ENCODE measurements around the gene TFCP2L1.
"Not testable (repeated sequence)": the region's sequence is repeated elsewhere in the genome, so short reads cannot be mapped to it uniquely, and the experiment has no call there.

The TFCP2L1 gene

DNA sequence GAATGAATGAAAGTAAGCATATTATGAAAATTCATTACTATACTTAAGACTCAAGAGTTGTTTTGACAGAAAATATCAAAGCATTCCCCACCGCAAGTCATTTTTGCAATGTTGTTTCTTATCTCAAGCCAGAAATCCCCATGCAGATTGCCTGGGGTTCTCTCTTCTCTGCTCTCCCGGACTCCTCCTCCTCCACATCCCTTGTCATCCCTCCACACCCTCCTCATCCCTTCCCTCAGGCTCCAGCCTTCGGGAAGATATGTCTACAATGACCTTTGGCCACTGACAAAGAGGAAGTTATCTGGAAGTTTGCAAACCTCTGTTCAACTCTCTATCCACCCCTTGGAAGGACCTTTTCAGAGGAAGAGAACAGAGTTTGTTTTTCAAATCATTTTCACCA is 11.9 kb downstream of the TFCP2L1 start:
- H3K4me3 ChIP-seq (ENCODE audit: low read depth, low read length): no peak overlapping the region
- ChIA-PET CTCF (no interaction called here), POLR2A (no interaction called here)
- TF ChIP-seq, protein P1, sequence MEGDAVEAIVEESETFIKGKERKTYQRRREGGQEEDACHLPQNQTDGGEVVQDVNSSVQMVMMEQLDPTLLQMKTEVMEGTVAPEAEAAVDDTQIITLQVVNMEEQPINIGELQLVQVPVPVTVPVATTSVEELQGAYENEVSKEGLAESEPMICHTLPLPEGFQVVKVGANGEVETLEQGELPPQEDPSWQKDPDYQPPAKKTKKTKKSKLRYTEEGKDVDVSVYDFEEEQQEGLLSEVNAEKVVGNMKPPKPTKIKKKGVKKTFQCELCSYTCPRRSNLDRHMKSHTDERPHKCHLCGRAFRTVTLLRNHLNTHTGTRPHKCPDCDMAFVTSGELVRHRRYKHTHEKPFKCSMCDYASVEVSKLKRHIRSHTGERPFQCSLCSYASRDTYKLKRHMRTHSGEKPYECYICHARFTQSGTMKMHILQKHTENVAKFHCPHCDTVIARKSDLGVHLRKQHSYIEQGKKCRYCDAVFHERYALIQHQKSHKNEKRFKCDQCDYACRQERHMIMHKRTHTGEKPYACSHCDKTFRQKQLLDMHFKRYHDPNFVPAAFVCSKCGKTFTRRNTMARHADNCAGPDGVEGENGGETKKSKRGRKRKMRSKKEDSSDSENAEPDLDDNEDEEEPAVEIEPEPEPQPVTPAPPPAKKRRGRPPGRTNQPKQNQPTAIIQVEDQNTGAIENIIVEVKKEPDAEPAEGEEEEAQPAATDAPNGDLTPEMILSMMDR (IDR thresholded peaks at IDR 0.05; ENCODE audit: insufficient read depth, low read length, missing control alignments): no peak
- DNase-seq (ENCODE audit: low read depth, low spot score): no peak

DNA sequence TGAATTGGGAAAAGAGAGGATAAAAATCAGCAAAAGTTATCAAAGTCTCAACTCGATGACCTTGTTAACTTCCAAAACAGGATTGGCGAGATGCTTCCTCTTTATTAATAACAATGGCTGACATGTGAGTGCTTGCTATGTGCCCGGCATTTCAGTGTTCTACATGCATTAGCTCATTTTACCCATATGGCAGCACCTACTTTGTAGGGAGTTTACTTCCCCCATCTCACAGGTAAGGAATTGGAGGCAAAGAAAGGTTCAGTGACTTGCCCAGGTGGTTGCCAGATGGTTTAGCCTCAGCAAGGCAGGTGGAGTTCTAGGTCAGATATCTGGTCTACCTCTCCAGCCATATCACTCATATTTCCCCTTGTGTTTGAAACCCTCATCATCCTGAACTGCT is 12.4 kb downstream of the TFCP2L1 start:
- POLR2A ChIA-PET: no interaction called here
- CTCF ChIA-PET: no interaction called here
- TF ChIP-seq, protein P1 (IDR thresholded peaks at IDR 0.05; ENCODE audit: insufficient read depth, low read length, missing control alignments): no peak

DNA sequence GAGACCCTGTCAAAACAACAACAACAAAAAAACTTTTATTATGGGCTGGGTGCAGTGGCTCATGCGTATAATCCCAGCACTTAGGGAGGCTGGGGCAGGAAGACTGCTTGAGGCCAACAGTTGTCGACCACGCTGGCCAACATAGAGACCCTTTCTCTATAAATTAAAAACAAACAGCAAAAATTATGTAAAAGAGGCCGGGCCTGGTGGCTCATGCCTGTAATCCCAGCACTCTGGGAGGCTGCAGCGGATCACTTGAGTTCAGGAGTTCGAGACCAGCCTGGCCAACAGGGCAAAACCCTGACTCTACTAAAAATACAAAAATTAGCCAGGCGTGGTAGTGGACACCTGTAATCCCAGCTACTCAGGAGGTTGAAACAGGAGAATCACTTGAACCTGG is 15.6 kb downstream of the TFCP2L1 start:
- CTCF ChIA-PET; DNase-seq (ENCODE audit: low read depth, low spot score): not testable (repeated sequence)

More for the DNA sequence above, 12.4 kb downstream of the TFCP2L1 start:
- no peak for DNase-seq (ENCODE audit: low read depth, low spot score)
- H3K4me3 ChIP-seq (ENCODE audit: low read depth, low read length): no peak overlapping the region

DNA sequence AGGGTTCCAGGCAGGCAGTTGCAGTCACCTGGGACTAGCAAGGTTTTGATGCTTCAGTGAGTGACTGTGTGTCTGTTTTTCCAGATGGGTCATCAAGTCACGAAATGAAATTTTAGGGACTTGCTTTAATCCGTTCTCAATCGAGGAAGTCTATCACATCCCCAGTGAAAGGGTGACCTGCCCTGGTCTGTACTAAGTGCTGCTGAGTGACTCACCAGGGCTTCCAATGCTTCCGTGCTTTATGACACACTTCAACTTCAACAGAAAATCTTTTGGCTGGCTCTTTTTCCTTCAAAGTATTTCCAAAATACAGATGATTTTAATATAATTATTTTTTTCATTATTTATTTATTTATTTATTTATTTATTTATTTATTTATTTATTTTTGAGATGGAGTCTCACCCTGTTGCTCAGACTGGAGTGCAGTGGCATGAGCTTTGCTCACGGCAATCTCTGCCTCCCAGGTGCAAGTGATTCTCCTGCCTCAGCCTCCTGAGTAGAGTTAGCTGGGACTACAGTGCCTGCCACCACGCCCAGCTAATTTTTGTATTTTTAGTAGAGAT is 18.4 kb downstream of the TFCP2L1 start:
- no peak overlapping the region for H3K4me3 ChIP-seq (ENCODE audit: low read depth, low read length)
- ChIA-PET CTCF (no interaction called here), POLR2A (no interaction called here)
- TF ChIP-seq, protein P1 (IDR thresholded peaks at IDR 0.05; ENCODE audit: insufficient read depth, low read length, missing control alignments): no peak
- no peak for DNase-seq (ENCODE audit: low read depth, low spot score)

More for the DNA sequence above, 15.6 kb downstream of the TFCP2L1 start:
- POLR2A ChIA-PET; H3K4me3 ChIP-seq (ENCODE audit: low read depth, low read length): not testable (repeated sequence)

DNA sequence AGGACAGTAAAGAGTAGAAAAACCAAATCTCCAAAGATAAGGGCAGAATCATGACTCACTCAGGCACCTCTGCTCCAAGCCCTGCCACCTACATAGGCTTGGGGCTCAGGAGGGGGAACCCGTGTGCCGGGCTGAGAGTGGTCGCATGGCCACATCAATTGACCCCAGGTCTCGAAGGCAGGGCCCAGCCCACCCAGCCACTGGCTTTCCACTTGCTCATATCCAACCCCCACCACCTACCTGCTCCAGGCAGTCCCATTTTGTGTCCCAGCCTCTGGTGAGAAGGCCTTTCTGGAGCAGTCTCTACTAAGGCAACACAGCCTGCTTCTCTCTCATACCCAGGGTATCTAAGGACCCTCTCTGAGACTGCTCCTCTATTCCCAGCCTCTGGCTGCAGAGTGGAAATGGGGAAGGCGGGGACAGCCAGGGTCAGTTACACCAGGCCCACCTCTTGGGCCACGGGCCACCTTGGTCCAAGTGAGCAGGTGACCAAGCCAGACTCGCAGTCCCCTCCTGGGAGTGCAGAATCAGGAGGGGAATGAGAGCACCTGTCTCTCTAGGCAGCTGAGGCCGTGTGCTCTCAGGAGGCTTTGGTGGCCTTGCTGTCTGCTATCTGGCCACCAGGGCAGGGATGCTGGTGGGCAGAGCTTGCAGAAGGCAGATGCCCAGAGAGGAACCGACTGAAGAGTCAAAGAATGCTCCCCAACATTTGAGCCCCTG is 20.8 kb downstream of the TFCP2L1 start:
- POLR2A ChIA-PET: no interaction called here
- TF ChIP-seq, protein P1 (IDR thresholded peaks at IDR 0.05; ENCODE audit: insufficient read depth, low read length, missing control alignments): no peak
- H3K4me3 ChIP-seq (ENCODE audit: low read depth, low read length): no peak overlapping the region
- no peak for DNase-seq (ENCODE audit: low read depth, low spot score)
- CTCF ChIA-PET: interaction anchor here (0.6 kb wide), 1 partner anchor 179 kb away, joined by 3 read pairs; no protein-coding TSS in a partner anchor

DNA sequence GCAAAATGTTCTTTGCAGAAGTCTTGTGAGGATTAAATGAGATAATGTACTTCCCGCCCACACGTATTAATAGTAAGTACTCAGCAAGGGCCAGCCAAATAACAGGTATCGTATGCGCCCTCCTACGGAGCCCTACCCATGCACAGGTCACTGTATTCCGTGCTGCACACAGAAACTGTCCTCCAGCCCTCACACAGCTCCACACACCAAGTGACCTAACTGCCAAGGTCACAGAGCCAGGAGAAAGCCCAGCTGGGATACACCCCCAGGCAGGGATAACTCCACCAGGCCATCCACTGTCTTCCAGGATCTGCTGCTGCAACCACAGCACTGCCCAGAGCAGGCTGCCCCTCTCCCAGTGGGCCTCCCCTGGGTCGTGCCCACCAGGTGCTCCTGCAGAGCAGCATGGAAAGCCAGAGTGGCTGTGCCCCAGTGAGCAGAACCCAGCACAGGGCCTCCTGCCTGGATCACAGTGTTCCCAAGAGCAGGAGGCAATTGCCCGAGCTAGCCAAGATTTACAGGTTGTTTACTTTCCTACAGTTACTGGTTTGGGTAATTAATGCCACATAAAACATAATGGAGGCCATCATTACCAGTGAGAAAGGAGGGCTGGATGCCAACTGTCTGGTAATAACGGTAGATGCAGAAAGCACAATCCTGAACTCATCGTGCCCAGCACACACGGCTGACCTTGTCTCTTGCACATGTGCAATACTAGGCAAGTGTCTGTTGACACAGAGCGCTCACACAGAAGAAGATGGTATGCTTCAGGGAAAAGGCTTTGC is 24.4 kb downstream of the TFCP2L1 start:
- ChIA-PET CTCF (no interaction called here), POLR2A (no interaction called here)
- DNase-seq (ENCODE audit: low read depth, low spot score): no peak
- H3K4me3 ChIP-seq (ENCODE audit: low read depth, low read length): no peak overlapping the region
- TF ChIP-seq, protein P1 (IDR thresholded peaks at IDR 0.05; ENCODE audit: insufficient read depth, low read length, missing control alignments): no peak

Measured in AG04449 (cell line).